ENCODE data around the gene USH1C. TPM values are rescaled to one million over a fixed set of nuclear protein-coding genes. Genes with fewer than 3 reads are reported as not detected.

Gene USH1C
- total and polyA plus RNA-seq, 9 of the 15 experiments (the other 6 are each of a cell fraction or from before 2014, with no cell fraction given): 0.04 TPM; not detected in 8

DNA sequence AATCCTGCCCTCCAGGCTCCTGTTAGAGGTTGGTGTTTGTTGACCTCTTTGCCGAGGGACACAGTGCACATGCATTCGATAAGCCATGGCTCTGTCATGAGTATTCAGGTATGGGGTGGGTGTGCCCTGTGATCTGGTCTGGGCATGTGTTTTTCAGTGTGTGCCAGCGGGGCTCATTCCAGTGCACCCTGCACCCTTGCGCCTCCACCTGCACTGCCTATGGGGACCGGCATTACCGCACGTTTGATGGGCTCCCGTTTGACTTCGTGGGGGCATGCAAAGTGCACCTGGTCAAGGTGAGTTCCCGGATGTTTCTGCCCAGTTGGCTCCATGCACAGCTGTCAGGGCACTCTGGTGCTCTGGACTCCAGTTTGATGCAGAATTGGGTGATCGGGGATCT is 47.1 kb upstream of the USH1C start:
- Histone ChIP-seq H3K9me3 (replicated peaks; ENCODE audit: control insufficient read depth, insufficient read depth, low read depth, low read length) (no peaks in the 10 kb centered on the region), H3K4me3 (no peak overlapping the region), H3K79me2 (ENCODE audit: control insufficient read depth, insufficient read depth, low read length) (no peaks in the 10 kb centered on the region), H3K9ac (ENCODE audit: insufficient read depth in 1 of 2, low read depth in 2 of 2, low read length in 2 of 2) (no peak overlapping the region), H4K20me1 (replicated peaks; ENCODE audit: control insufficient read depth, insufficient read depth, low read length) (no peaks in the 10 kb centered on the region), H2AFZ (ENCODE audit: low read depth, low read length) (no peak overlapping the region), H3K4me1 (replicated peaks in 1 of 2; ENCODE audit: control insufficient read depth in 2 of 2, insufficient read depth in 2 of 2, low read length in 2 of 2) (no peaks in the 10 kb centered on the region), H3K9me1 (ENCODE audit: control insufficient read depth, insufficient read depth, low read length) (no peaks in the 10 kb centered on the region), H3K27ac (ENCODE audit: extremely low read depth, low read depth, low read length) (no peak overlapping the region), H3K27me3 (ENCODE audit: control insufficient read depth in 2 of 2, insufficient read depth in 2 of 2, low read length in 2 of 2) (peaks cover 12 to 42% of the 10 kb centered on the region in 2 experiments; a peak in 4 of 5 replicates), H3K36me3 (ENCODE audit: control insufficient read depth, insufficient read depth, low read length) (no peaks in the 10 kb centered on the region), H3K4me2 (ENCODE audit: insufficient read depth, low read length) (no peak overlapping the region)
- DNase-seq (ENCODE audit: extremely low read depth in 1 of 4, low spot score in 3 of 4) (no peak), FAIRE-seq (no peak), ATAC-seq (no peak)
- ChIA-PET CTCF (ENCODE audit: low intra/inter-chr PET ratio) (no interaction called here), POLR2A (interaction anchor here (0.8 kb wide), 1 partner anchor 13 kb away, joined by 5 read pairs; no protein-coding TSS in a partner anchor)
- intact Hi-C loops (cut with micrococcal nuclease) (no loop called here), in situ Hi-C loops (cut with MboI) (no loop called here)
- TF ChIP-seq RAD21 (CRISPR knock-in tag; conservative IDR thresholded peaks at IDR 0.05 in 1 of 2, IDR thresholded peaks at IDR 0.05 in 1 of 2): no peak
- no peak for TF ChIP-seq YY1 (IDR thresholded peaks at IDR 0.05; ENCODE audit: borderline replicate concordance in 1 of 3, control insufficient read depth in 1 of 3, extremely low read depth in 1 of 3, insufficient read depth in 3 of 3, insufficient read length in 1 of 3, insufficient replicate concordance in 2 of 3, low read depth in 1 of 3, low read length in 2 of 3)
- TF ChIP-seq U2AF2 (optimal IDR thresholded peaks at IDR 0.05; ENCODE audit: low read depth, low read length): no peak
- TF ChIP-seq POLR2A (conservative IDR thresholded peaks at IDR 0.05): no peak
- 5% methylated on average over 11 of the region's 11 CpGs for WGBS (ENCODE audit: insufficient coverage, low coverage, missing lambda C conversion rate)
- no TSS peak for BruUV-seq (replicated peaks)

DNA sequence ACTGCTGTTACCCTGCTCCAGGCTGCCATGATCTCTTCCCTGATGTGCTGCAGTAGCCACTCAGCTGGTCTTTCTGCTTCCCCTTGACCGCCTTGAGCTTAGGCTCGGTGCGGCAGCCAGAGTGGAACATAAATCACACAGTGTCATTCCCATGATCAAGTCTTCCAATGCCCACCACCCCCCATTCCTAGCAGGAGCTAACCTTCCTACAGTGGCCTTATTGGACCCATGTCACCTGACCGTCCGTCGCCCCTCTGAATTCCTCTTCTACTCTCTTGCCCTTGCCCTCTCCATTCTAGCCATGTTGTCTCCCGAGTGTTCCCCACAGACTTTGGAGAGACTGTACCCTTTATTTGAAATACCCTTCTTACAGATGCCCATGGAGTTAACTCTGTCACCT is 46.2 kb upstream of the USH1C start:
- DNase-seq (ENCODE audit: extremely low read depth in 1 of 4, low spot score in 3 of 4) (no peak), FAIRE-seq (no peak), ATAC-seq (no peak)
- WGBS (ENCODE audit: insufficient coverage, low coverage, missing lambda C conversion rate): 2% methylated on average over 7 of the region's 7 CpGs
- Histone ChIP-seq H3K79me2 (ENCODE audit: control insufficient read depth, insufficient read depth, low read length) (no peaks in the 10 kb centered on the region), H3K9ac (ENCODE audit: insufficient read depth in 1 of 2, low read depth in 2 of 2, low read length in 2 of 2) (no peak overlapping the region), H3K36me3 (ENCODE audit: control insufficient read depth, insufficient read depth, low read length) (no peaks in the 10 kb centered on the region), H3K4me3 (no peak overlapping the region), H3K4me2 (ENCODE audit: insufficient read depth, low read length) (no peak overlapping the region), H3K4me1 (replicated peaks in 1 of 2; ENCODE audit: control insufficient read depth in 2 of 2, insufficient read depth in 2 of 2, low read length in 2 of 2) (no peaks in the 10 kb centered on the region), H3K9me1 (ENCODE audit: control insufficient read depth, insufficient read depth, low read length) (no peaks in the 10 kb centered on the region), H3K27me3 (ENCODE audit: control insufficient read depth in 2 of 2, insufficient read depth in 2 of 2, low read length in 2 of 2) (peaks cover 12 to 47% of the 10 kb centered on the region in 2 experiments; a peak in 4 of 5 replicates), H3K27ac (ENCODE audit: extremely low read depth, low read depth, low read length) (no peak overlapping the region), H4K20me1 (replicated peaks; ENCODE audit: control insufficient read depth, insufficient read depth, low read length) (no peaks in the 10 kb centered on the region), H3K9me3 (replicated peaks; ENCODE audit: control insufficient read depth, insufficient read depth, low read depth, low read length) (no peaks in the 10 kb centered on the region), H2AFZ (ENCODE audit: low read depth, low read length) (no peak overlapping the region)
- ChIA-PET POLR2A (no interaction called here), CTCF (ENCODE audit: low intra/inter-chr PET ratio) (no interaction called here)
- in situ Hi-C loops (cut with MboI): no loop called here
- BruUV-seq (replicated peaks): no TSS peak
- intact Hi-C loops (cut with micrococcal nuclease): no loop called here
- no peak for TF ChIP-seq FOXJ2 (tag; IDR thresholded peaks at IDR 0.05)
- TF ChIP-seq THRAP3 (IDR thresholded peaks at IDR 0.05; ENCODE audit: borderline replicate concordance): no peak
- TF ChIP-seq ZC3H11A (IDR thresholded peaks at IDR 0.05; ENCODE audit: low read depth, low read length): no peak
- no peak for TF ChIP-seq ETV1 (tag; conservative IDR thresholded peaks at IDR 0.05; ENCODE audit: low read depth)
- no peak for TF ChIP-seq MEIS2 (IDR thresholded peaks at IDR 0.05; ENCODE audit: partially characterized antibody)
- TF ChIP-seq, protein P1, sequence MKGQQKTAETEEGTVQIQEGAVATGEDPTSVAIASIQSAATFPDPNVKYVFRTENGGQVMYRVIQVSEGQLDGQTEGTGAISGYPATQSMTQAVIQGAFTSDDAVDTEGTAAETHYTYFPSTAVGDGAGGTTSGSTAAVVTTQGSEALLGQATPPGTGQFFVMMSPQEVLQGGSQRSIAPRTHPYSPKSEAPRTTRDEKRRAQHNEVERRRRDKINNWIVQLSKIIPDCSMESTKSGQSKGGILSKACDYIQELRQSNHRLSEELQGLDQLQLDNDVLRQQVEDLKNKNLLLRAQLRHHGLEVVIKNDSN (CRISPR knock-in tag; IDR thresholded peaks at IDR 0.05): no peak
- TF ChIP-seq HNRNPLL (IDR thresholded peaks at IDR 0.05; ENCODE audit: low read depth, low read length, poor library complexity, severe bottlenecking): no peak
- no peak for TF ChIP-seq ZNF586 (CRISPR knock-in tag; conservative IDR thresholded peaks at IDR 0.05)
- TF ChIP-seq ZNF134 (CRISPR knock-in tag; conservative IDR thresholded peaks at IDR 0.05): no peak
- TF ChIP-seq ZNF431 (CRISPR knock-in tag; IDR thresholded peaks at IDR 0.05): no peak
- TF ChIP-seq JUN (IDR thresholded peaks at IDR 0.05; ENCODE audit: borderline replicate concordance, low read depth, low read length): no peak
- TF ChIP-seq JUN (CRISPR knock-in tag; IDR thresholded peaks at IDR 0.05; ENCODE audit: borderline replicate concordance): no peak
